ENCODE measurements around the gene TSN.
"Not testable (repeated sequence)": the region's sequence is repeated elsewhere in the genome, so short reads cannot be mapped to it uniquely, and the experiment has no call there.

TSN gene

GRCh38 chr2:121755237-121756111 lies at the start of gene TSN:
TSN (plus strand) TSS chr2:121755651; CDS start chr2:121755780, 129 bp downstream.
- peak; percentile 97 for DNase-seq

- no peak for DNase-seq
Measured at GRCh38 chr2:121705958-121706357, 49.5 kb upstream of the TSN start.

- DNase-seq = no peak
Measured at GRCh38 chr2:121707344-121707919, 48.0 kb upstream of the TSN start.

- DNase-seq = no peak
Measured at GRCh38 chr2:121707920-121708361, 47.5 kb upstream of the TSN start.

GRCh38 chr2:121709776-121710469 lies 45.5 kb upstream of the TSN start:
- DNase-seq = no peak

- DNase-seq = peak; percentile 46
Measured at GRCh38 chr2:121710470-121711170, 44.8 kb upstream of the TSN start.

GRCh38 chr2:121711481-121711880 lies 44.0 kb upstream of the TSN start:
- DNase-seq = peak; percentile 41

- no peak for DNase-seq
Measured at GRCh38 chr2:121716126-121716525, 39.3 kb upstream of the TSN start.

GRCh38 chr2:121717529-121717928 lies 37.9 kb upstream of the TSN start:
- DNase-seq = no peak

GRCh38 chr2:121721926-121722325 lies 33.5 kb upstream of the TSN start:
- DNase-seq = peak; percentile 88

GRCh38 chr2:121722479-121722878 lies 33.0 kb upstream of the TSN start:
- DNase-seq = peak; percentile 70

- DNase-seq = no peak
Measured at GRCh38 chr2:121723316-121723715, 32.1 kb upstream of the TSN start.

- no peak for DNase-seq
Measured at GRCh38 chr2:121727332-121727731, 28.1 kb upstream of the TSN start.

- DNase-seq = no peak
Measured at GRCh38 chr2:121727950-121728349, 27.5 kb upstream of the TSN start.

GRCh38 chr2:121731366-121731765 lies 24.1 kb upstream of the TSN start:
- DNase-seq = no peak

GRCh38 chr2:121734544-121734943 lies 20.9 kb upstream of the TSN start:
- not testable (repeated sequence) for DNase-seq

- DNase-seq = peak; percentile 8
Measured at GRCh38 chr2:121735518-121736074, 19.9 kb upstream of the TSN start.

- no peak for DNase-seq
Measured at GRCh38 chr2:121736140-121736461, 19.4 kb upstream of the TSN start.

GRCh38 chr2:121736462-121737336 lies 18.8 kb upstream of the TSN start, which contains the start of gene NIFK:
NIFK (minus strand) TSS chr2:121736875; CDS start chr2:121736850, 25 bp downstream.
- DNase-seq = peak; percentile 97

- DNase-seq = no peak
Measured at GRCh38 chr2:121740973-121741372, 14.5 kb upstream of the TSN start.

- DNase-seq = no peak
Measured at GRCh38 chr2:121741450-121741849, 14.0 kb upstream of the TSN start.

Measured in EL (cell line).